Upper lobe of right lung (tissue), 1 donor: ENCODE results near the gene RPTOR. TPM values are rescaled to one million over a fixed set of nuclear protein-coding genes. Genes with fewer than 3 reads are reported as not detected.

Experiments used
- ATAC-seq: fragments of 200-7000 bp; cut with Tn5 transposase; one replicate; pipeline ENCODE4 v1.9.1; 2020; ENCODE audit warnings: mild to moderate bottlenecking, moderate library complexity
- DNase-seq: peaks from one replicate; pipeline ENCODE4 v3.0.0-alpha.2; 2020
- H3K27ac ChIP-seq: fragments of 200-600 bp; one replicate; pipeline ENCODE4 v1.8.0; 2022
- H3K27me3 ChIP-seq: fragments of 200-600 bp; one replicate; pipeline ENCODE4 v1.8.0; 2022; ENCODE audit warnings: mild to moderate bottlenecking
- H3K36me3 ChIP-seq: fragments of 200-600 bp; one replicate; pipeline ENCODE4 v1.8.0; 2022
- H3K4me1 ChIP-seq: fragments of 200-600 bp; one replicate; pipeline ENCODE4 v1.8.0; 2022
- H3K4me3 ChIP-seq: fragments of 200-600 bp; one replicate; pipeline ENCODE4 v1.8.0; 2022; ENCODE audit warnings: mild to moderate bottlenecking
- H3K9me3 ChIP-seq: fragments of 200-600 bp; one replicate; pipeline ENCODE4 v1.8.0; 2022
- intact Hi-C: fragments of 100-400 bp; cut with DNase I; formaldehyde crosslinking; loops from one replicate; pipeline ENCODE4 v1.11.0; 2022
- total RNA-seq: library from RNA; stranded (reverse); fragmentation: NEBNext Ultra II Directional; extraction: Animal tissue kit (Norgen Biotek cat#: 25700); gene quantifications from one replicate; pipeline ENCODE4 v1.2.1, GENCODE V29; 2021
- TF ChIP-seq, protein P1 (sequence below): fragments of 200-600 bp; IDR thresholded peaks from one replicate; pipeline ENCODE4 v1.8.0; 2022; ENCODE audit warnings: antibody characterized with exemption
- donor health status: DM: no; HTN: yes; CAD: no; lungs with severe emphysema.

Gene RPTOR
- total RNA-seq, 1 donor from 2014 or later = 35.4 TPM

DNA sequence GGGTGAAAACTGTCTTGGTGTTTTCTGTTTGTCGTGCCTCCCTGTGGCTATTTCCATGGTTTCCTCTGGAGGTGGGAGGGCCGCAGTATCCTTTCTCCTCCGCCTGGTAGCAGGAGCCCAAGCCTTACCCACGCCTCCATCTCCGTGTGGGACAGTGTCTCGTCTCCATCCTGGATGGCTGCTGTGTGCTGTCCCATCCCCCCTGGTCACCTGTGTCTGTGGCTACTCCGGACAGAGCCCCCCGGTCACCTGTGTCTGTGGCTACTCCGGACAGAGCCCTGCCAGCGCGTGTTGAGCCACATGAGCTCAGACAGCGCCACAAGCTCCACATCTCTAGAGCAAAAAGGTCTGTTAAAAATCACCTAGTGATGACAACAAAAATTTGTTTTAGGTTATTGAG, 248.8 kb downstream of the RPTOR start:
- H3K9me3 ChIP-seq = no peaks in the 10 kb centered on the region
- DNase-seq (no peak), ATAC-seq (no peak)
- no peaks in the 10 kb centered on the region for H3K27me3 ChIP-seq
- H3K36me3 ChIP-seq = no peaks in the 10 kb centered on the region
- peak overlapping the region; percentile 52 for H3K27ac ChIP-seq
- TF ChIP-seq, protein P1, sequence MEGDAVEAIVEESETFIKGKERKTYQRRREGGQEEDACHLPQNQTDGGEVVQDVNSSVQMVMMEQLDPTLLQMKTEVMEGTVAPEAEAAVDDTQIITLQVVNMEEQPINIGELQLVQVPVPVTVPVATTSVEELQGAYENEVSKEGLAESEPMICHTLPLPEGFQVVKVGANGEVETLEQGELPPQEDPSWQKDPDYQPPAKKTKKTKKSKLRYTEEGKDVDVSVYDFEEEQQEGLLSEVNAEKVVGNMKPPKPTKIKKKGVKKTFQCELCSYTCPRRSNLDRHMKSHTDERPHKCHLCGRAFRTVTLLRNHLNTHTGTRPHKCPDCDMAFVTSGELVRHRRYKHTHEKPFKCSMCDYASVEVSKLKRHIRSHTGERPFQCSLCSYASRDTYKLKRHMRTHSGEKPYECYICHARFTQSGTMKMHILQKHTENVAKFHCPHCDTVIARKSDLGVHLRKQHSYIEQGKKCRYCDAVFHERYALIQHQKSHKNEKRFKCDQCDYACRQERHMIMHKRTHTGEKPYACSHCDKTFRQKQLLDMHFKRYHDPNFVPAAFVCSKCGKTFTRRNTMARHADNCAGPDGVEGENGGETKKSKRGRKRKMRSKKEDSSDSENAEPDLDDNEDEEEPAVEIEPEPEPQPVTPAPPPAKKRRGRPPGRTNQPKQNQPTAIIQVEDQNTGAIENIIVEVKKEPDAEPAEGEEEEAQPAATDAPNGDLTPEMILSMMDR = no peak
- intact Hi-C loops = no loop called here
- no peak overlapping the region for H3K4me3 ChIP-seq
- peaks cover 55% of the 10 kb centered on the region for H3K4me1 ChIP-seq

DNA sequence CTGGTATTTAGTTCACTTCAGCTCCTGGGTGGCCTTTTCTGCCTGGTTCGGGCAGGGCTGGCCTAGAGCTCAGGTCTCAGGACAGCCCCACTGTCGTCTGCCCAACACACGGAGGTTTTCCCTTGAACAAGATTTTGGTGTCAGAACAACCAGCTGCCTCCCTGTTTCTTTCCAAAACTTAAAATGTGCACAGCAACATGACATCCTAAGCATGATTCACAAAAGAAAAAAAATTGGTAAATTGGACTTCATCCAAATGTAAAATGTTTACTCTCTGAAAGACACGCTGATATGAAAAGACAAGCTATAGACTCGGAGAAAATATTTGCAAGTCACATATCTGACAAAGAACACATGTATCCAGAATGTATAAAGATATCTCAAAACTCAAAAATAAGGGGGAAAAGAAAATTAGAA, 249.2 kb downstream of the RPTOR start:
- H3K9me3 ChIP-seq = no peaks in the 10 kb centered on the region
- ATAC-seq = no peak
- no peak overlapping the region for H3K4me3 ChIP-seq
- no peak for DNase-seq
- H3K27me3 ChIP-seq = no peaks in the 10 kb centered on the region
- no peaks in the 10 kb centered on the region for H3K36me3 ChIP-seq
- peaks cover 55% of the 10 kb centered on the region for H3K4me1 ChIP-seq
- peak overlapping the region; percentile 52 for H3K27ac ChIP-seq
- intact Hi-C loops = no loop called here
- TF ChIP-seq, protein P1 = no peak

DNA sequence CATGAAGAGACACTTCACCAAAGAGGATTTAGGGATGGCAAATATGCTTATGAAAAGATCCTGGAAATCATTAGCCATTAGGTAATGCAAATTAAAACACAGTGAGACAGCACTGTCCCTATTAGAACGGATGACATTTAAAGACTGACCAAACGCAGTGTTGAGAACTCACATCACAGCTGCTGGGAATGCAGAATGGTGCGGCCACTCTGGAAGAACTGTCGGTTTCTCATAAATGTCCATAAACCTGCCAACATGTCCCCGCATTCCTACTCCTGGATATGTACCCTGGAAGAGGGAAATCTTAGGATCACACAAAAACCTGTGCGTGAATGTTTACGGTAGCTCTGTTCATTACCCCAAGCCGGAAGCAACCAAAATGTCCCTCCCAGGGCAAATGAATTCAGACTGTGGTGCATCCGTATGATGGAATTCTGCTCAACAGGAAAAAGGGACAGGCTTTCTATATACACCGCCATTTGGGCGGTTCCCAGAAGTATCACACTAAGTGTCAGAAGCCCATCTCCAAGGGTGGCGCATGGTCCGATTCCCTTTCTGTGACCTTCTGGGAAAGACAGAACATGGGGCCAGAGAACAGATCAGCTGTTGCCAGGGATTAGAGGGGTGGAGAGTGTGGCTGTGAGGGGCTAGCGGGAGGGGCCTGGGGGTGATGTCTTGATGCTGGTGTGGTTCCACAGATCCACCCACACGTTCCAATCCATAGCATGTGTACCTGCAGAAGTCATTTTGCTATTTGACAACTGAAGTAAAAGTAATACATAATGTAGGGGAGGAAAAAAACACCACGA, 249.8 kb downstream of the RPTOR start:
- no peaks in the 10 kb centered on the region for H3K9me3 ChIP-seq
- ATAC-seq (no peak), DNase-seq (no peak)
- intact Hi-C loops = no loop called here
- H3K4me3 ChIP-seq = no peak overlapping the region
- H3K36me3 ChIP-seq = no peaks in the 10 kb centered on the region
- H3K27me3 ChIP-seq = no peaks in the 10 kb centered on the region
- peak overlapping the region; percentile 17 for H3K27ac ChIP-seq
- TF ChIP-seq, protein P1 = no peak
- H3K4me1 ChIP-seq = peaks cover 50% of the 10 kb centered on the region

DNA sequence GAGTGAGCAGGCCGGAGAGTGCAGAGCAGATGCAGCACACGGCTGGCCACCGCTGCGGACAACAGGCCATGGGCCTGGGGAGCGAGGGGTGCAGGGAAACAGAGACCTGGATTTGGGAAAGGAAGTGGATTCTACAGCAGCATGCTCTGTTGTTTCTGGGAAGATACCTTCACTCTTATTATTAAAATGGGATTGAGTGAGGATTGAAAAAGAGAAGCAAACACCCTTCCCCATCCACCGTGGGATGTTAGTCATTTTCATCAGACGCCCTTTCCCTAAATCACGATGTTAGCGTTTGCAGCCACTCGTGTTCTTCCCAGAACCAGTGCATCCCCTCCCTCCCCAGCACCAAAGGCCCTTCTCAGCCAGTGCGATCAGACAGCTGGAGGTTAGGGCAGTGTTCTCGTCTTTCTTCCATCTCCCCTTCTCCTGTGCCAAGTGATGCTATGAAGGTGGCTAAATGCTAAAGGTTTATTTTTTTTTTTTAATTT, 250.5 kb downstream of the RPTOR start:
- H3K36me3 ChIP-seq = no peaks in the 10 kb centered on the region
- ATAC-seq = no peak
- H3K9me3 ChIP-seq = no peaks in the 10 kb centered on the region
- no peak overlapping the region for H3K4me3 ChIP-seq
- no peak for DNase-seq
- peak overlapping the region; percentile 17 for H3K27ac ChIP-seq
- TF ChIP-seq, protein P1 = no peak
- H3K27me3 ChIP-seq = no peaks in the 10 kb centered on the region
- H3K4me1 ChIP-seq = peaks cover 43% of the 10 kb centered on the region
- intact Hi-C loops = no loop called here

DNA sequence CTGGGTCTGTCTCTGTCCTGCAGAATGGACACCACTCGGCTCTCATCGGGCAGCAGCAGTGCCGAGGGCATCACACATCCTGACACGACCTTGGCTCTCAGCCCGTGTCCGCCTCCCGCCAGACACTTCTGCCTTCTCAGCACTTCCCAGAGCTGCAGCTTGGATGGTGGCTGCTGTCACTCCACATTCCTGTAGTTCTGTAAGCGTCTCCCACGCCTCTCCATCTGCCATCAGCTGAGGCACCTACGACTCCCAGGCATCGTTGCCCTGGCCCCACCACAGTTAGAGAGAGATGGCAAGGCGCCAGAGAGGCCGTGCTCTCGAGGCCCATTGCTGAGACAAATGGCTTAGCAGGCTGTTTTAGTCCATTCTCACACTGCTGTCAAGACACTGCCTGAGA, 251.1 kb downstream of the RPTOR start:
- DNase-seq = no peak
- intact Hi-C loops = no loop called here
- Histone ChIP-seq H3K9me3 (no peaks in the 10 kb centered on the region), H3K4me1 (peaks cover 38% of the 10 kb centered on the region), H3K36me3 (no peaks in the 10 kb centered on the region), H3K27ac (no peak overlapping the region), H3K27me3 (no peaks in the 10 kb centered on the region), H3K4me3 (no peak overlapping the region)
- peak; percentile 72 for ATAC-seq
- TF ChIP-seq, protein P1 = no peak
